Neural progenitor cell (in vitro differentiated cells): ENCODE results near the gene GPR137B. TPM values are rescaled to one million over a fixed set of nuclear protein-coding genes. Genes with fewer than 3 reads are reported as not detected.

ENCODE experiments used
- DNase-seq: peaks from one replicate; pipeline ENCODE4 v3.0.0-alpha.2; 2016; ENCODE audit warnings: low spot score
- H2AFZ ChIP-seq: fragments of 200-600 bp; sonication (generic); replicated peaks from 2 replicates; pipeline ENCODE4 v1.6.1; 2016; ENCODE audit warnings: antibody characterized with exemption
- H3F3A ChIP-seq: fragments of 200-600 bp; sonication (generic); 2 replicates; pipeline ENCODE4 v1.6.1; 2016; ENCODE audit warnings: antibody characterized with exemption, low read depth
- H3K27ac ChIP-seq: fragments of 200-600 bp; sonication (generic); 2 replicates; pipeline ENCODE4 v1.5.1; 2016; ENCODE audit warnings: mild to moderate bottlenecking
- H3K27me3 ChIP-seq: fragments of 200-600 bp; sonication (generic); 2 replicates; pipeline ENCODE4 v1.6.1; 2016; ENCODE audit warnings: mild to moderate bottlenecking, moderate library complexity
- H3K36me3 ChIP-seq: fragments of 200-600 bp; sonication (generic); 2 replicates; pipeline ENCODE4 v1.5.1; 2016
- H3K4me1 ChIP-seq: fragments of 200-600 bp; sonication (generic); 2 replicates; pipeline ENCODE4 v1.6.1; 2016; ENCODE audit warnings: mixed run types
- H3K4me2 ChIP-seq: fragments of 200-600 bp; sonication (generic); 2 replicates; pipeline ENCODE4 v1.6.1; 2016
- H3K4me3 ChIP-seq: fragments of 200-600 bp; sonication (generic); 2 replicates; pipeline ENCODE4 v1.5.1; 2016
- H3K79me2 ChIP-seq: fragments of 200-600 bp; sonication (generic); 2 replicates; pipeline ENCODE4 v1.6.1; 2016; ENCODE audit warnings: low read depth
- H3K9ac ChIP-seq: fragments of 200-600 bp; sonication (generic); 2 replicates; pipeline ENCODE4 v1.6.1; 2016
- H3K9me3 ChIP-seq: fragments of 200-600 bp; sonication (generic); 2 replicates; pipeline ENCODE4 v1.5.1; 2016; ENCODE audit warnings: low read depth
- H4K20me1 ChIP-seq: fragments of 200-600 bp; sonication (generic); 2 replicates; pipeline ENCODE4 v1.6.1; 2016; ENCODE audit warnings: low read depth
- H3K27ac Mint-ChIP-seq: 3 replicates; pipeline ENCODE4 v1.8.0; 2021; ENCODE audit warnings: mixed read lengths
- H3K27me3 Mint-ChIP-seq: 2 replicates; pipeline ENCODE4 v1.8.0; 2022; ENCODE audit warnings: low read depth, mild to moderate bottlenecking, inconsistent platforms, moderate library complexity, mixed read lengths; ENCODE audit not compliant: insufficient read depth
- H3K36me3 Mint-ChIP-seq: 3 replicates; pipeline ENCODE4 v1.8.0; 2021; ENCODE audit warnings: mixed read lengths
- H3K4me1 Mint-ChIP-seq: 3 replicates; pipeline ENCODE4 v1.8.0; 2021; ENCODE audit warnings: mixed read lengths
- H3K4me3 Mint-ChIP-seq: 3 replicates; pipeline ENCODE4 v1.8.0; 2021; ENCODE audit warnings: mild to moderate bottlenecking, moderate library complexity, mixed read lengths
- H3K9me3 Mint-ChIP-seq: 3 replicates; pipeline ENCODE4 v1.8.0; 2020; ENCODE audit warnings: mixed read lengths
- CTCF ChIP-seq: fragments of 200-600 bp; sonication (generic); IDR thresholded peaks from 2 replicates; pipeline ENCODE4 v1.5.1; 2017; ENCODE audit warnings: antibody characterized with exemption, mild to moderate bottlenecking
- EZH2 ChIP-seq: fragments of 200-600 bp; sonication (generic); IDR thresholded peaks from 2 replicates; pipeline ENCODE4 v1.6.1; 2017; ENCODE audit warnings: antibody characterized with exemption, mild to moderate bottlenecking, moderate library complexity
- EZH2phosphoT487 ChIP-seq: fragments of 200-600 bp; sonication (generic); IDR thresholded peaks from 2 replicates; pipeline ENCODE4 v1.6.1; 2017; ENCODE audit warnings: antibody characterized with exemption
- total RNA-seq: library from RNA; depleted of rRNA; stranded (reverse); fragments of >200 nt; gene quantifications from 2 replicates; pipeline ENCODE4 v1.2.3, GENCODE V29; 2015; ENCODE audit warnings: low replicate concordance

Gene GPR137B
- total RNA-seq, 1 donor from 2014 or later: 4.3 TPM

GRCh38 chr1:236133802-236134201 is 8.5 kb upstream of the GPR137B start:
- Histone ChIP-seq H3K27me3 (peaks cover 18% of the 10 kb centered on the region), H3K79me2 (no peaks in the 10 kb centered on the region), H3K9ac (no peak overlapping the region), H3K4me1 (peaks cover 8% of the 10 kb centered on the region), H3K27ac (no peak overlapping the region), H3K36me3 (no peaks in the 10 kb centered on the region), H3K4me2 (no peak overlapping the region), H3F3A (no peaks in the 10 kb centered on the region), H3K9me3 (no peaks in the 10 kb centered on the region), H2AFZ (no peak overlapping the region), H3K4me3 (no peak overlapping the region), H4K20me1 (no peaks in the 10 kb centered on the region)
- Mint-ChIP-seq H3K9me3 (peaks cover 4% of the 10 kb centered on the region), H3K27me3 (peaks cover 14% of the 10 kb centered on the region), H3K4me3 (no peak overlapping the region), H3K4me1 (peaks cover 10% of the 10 kb centered on the region), H3K36me3 (no peaks in the 10 kb centered on the region), H3K27ac (no peak overlapping the region)
- DNase-seq: no peak
- no peak for TF ChIP-seq CTCF

- Histone ChIP-seq H3F3A (peaks cover 14% of the 10 kb centered on the region), H3K27me3 (peaks cover 51% of the 10 kb centered on the region), H2AFZ (no peak overlapping the region), H3K36me3 (no peaks in the 10 kb centered on the region), H3K4me1 (no peaks in the 10 kb centered on the region), H3K4me2 (no peak overlapping the region), H3K79me2 (no peaks in the 10 kb centered on the region), H3K9ac (no peak overlapping the region), H3K4me3 (no peak overlapping the region), H3K9me3 (no peaks in the 10 kb centered on the region), H3K27ac (no peak overlapping the region), H4K20me1 (no peaks in the 10 kb centered on the region)
- no peak overlapping the region for H3K27ac Mint-ChIP-seq
- H3K27me3 Mint-ChIP-seq: peaks cover 33% of the 10 kb centered on the region
- no peaks in the 10 kb centered on the region for H3K36me3 Mint-ChIP-seq
- no peak for DNase-seq
- H3K9me3 Mint-ChIP-seq: peaks cover 4% of the 10 kb centered on the region
- no peak overlapping the region for H3K4me3 Mint-ChIP-seq
- no peak for TF ChIP-seq EZH2
- no peak for TF ChIP-seq CTCF
- no peak for TF ChIP-seq EZH2phosphoT487
- H3K4me1 Mint-ChIP-seq: no peaks in the 10 kb centered on the region
Measured at GRCh38 chr1:236137285-236137852, 5.0 kb upstream of the GPR137B start.

- Mint-ChIP-seq H3K4me3 (no peak overlapping the region), H3K36me3 (no peaks in the 10 kb centered on the region), H3K4me1 (peaks cover 11% of the 10 kb centered on the region), H3K27ac (no peak overlapping the region), H3K27me3 (peaks cover 32% of the 10 kb centered on the region), H3K9me3 (no peaks in the 10 kb centered on the region)
- TF ChIP-seq EZH2phosphoT487 (no peak), EZH2 (no peak), CTCF (no peak)
- Histone ChIP-seq H3K27me3 (peaks cover 72% of the 10 kb centered on the region), H3F3A (peaks cover 20% of the 10 kb centered on the region), H3K9me3 (no peaks in the 10 kb centered on the region), H3K4me3 (no peak overlapping the region), H3K27ac (no peak overlapping the region), H3K36me3 (no peaks in the 10 kb centered on the region), H3K4me1 (peaks cover 3% of the 10 kb centered on the region), H4K20me1 (peaks cover 11% of the 10 kb centered on the region), H3K9ac (no peak overlapping the region), H2AFZ (no peak overlapping the region), H3K79me2 (no peaks in the 10 kb centered on the region), H3K4me2 (no peak overlapping the region)
- DNase-seq: no peak
Measured at GRCh38 chr1:236139495-236139894, 2.8 kb upstream of the GPR137B start.
